GM21360 (cell line): ENCODE data around the gene TPRG1.

ENCODE experiments used
- ATAC-seq: cut with Tn5 transposase; IDR thresholded peaks from one replicate; pipeline ENCODE4 v1.9.1; 2021; ENCODE audit warnings: mild to moderate bottlenecking, moderate library complexity; ENCODE audit not compliant: unreplicated experiment

Gene TPRG1

GRCh38 chr3:189171707-189172106 is at the start of gene TPRG1:
Gene TPRG1 (plus strand): TSS chr3:189171971. CDS start chr3:189207385, 35,414 bp downstream.
- no peak for ATAC-seq

- no peak for ATAC-seq
Observed at GRCh38 chr3:189122110-189122509, 49.7 kb upstream of the TPRG1 start.

- ATAC-seq, result no peak
Observed at GRCh38 chr3:189122526-189123205, 49.1 kb upstream of the TPRG1 start.

GRCh38 chr3:189123595-189124387 is 48.0 kb upstream of the TPRG1 start:
- ATAC-seq, result no peak

GRCh38 chr3:189132231-189132671 is 39.5 kb upstream of the TPRG1 start:
- ATAC-seq, result peak; percentile 93

GRCh38 chr3:189132839-189133238 is 38.9 kb upstream of the TPRG1 start:
- no peak for ATAC-seq

- ATAC-seq, result no peak
Observed at GRCh38 chr3:189133768-189134167, 38.0 kb upstream of the TPRG1 start.

GRCh38 chr3:189137416-189137815 is 34.4 kb upstream of the TPRG1 start:
- ATAC-seq, result no peak

GRCh38 chr3:189138901-189139610 is 32.7 kb upstream of the TPRG1 start:
- no peak for ATAC-seq

GRCh38 chr3:189139611-189139940 is 32.2 kb upstream of the TPRG1 start:
- no peak for ATAC-seq

- no peak for ATAC-seq
Observed at GRCh38 chr3:189142527-189142926, 29.2 kb upstream of the TPRG1 start.

GRCh38 chr3:189143321-189143720 is 28.4 kb upstream of the TPRG1 start:
- ATAC-seq, result no peak

- ATAC-seq, result no peak
Observed at GRCh38 chr3:189143771-189144170, 28.0 kb upstream of the TPRG1 start.

GRCh38 chr3:189144645-189145044 is 27.1 kb upstream of the TPRG1 start:
- ATAC-seq, result no peak

GRCh38 chr3:189146848-189147247 is 24.9 kb upstream of the TPRG1 start:
- ATAC-seq, result no peak

GRCh38 chr3:189148081-189148507 is 23.7 kb upstream of the TPRG1 start:
- peak; percentile 74 for ATAC-seq

- no peak for ATAC-seq
Observed at GRCh38 chr3:189149203-189149602, 22.6 kb upstream of the TPRG1 start.

- no peak for ATAC-seq
Observed at GRCh38 chr3:189157232-189158007, 14.4 kb upstream of the TPRG1 start.

GRCh38 chr3:189158034-189158433 is 13.7 kb upstream of the TPRG1 start:
- no peak for ATAC-seq

- no peak for ATAC-seq
Observed at GRCh38 chr3:189160519-189161309, 11.1 kb upstream of the TPRG1 start.
